ENCODE data around the gene ATRN.

GRCh38 chr20:3667434-3668037, 196.7 kb downstream of the ATRN start:
- TF ChIP-seq ZBTB49 (tag by site-specific recombination; IDR thresholded peaks at IDR 0.05; ENCODE audit: low read depth) (no peak), MEIS1 (CRISPR knock-in tag; IDR thresholded peaks at IDR 0.05; ENCODE audit: borderline replicate concordance) (no peak), CTCF (tag by site-specific recombination; IDR thresholded peaks at IDR 0.05) (no peak), ZNF785 (tag by site-specific recombination; IDR thresholded peaks at IDR 0.05) (no peak), ZNF121 (tag by site-specific recombination; IDR thresholded peaks at IDR 0.05) (no peak), TRIM28 (IDR thresholded peaks at IDR 0.05; ENCODE audit: borderline replicate concordance, low read length) (no peak), KLF10 (tag by site-specific recombination; IDR thresholded peaks at IDR 0.05) (no peak), ZNF626 (tag by site-specific recombination; IDR thresholded peaks at IDR 0.05) (no peak), ZNF629 (tag by site-specific recombination; IDR thresholded peaks at IDR 0.05) (no peak), PATZ1 (tag by site-specific recombination; IDR thresholded peaks at IDR 0.05) (no peak), SETDB1 (IDR thresholded peaks at IDR 0.05; ENCODE audit: insufficient read length, low read length) (no peak), ZFP41 (tag by site-specific recombination; IDR thresholded peaks at IDR 0.05; ENCODE audit: borderline replicate concordance) (no peak), AEBP2 (tag by site-specific recombination; IDR thresholded peaks at IDR 0.05; ENCODE audit: borderline replicate concordance) (no peak)
- TF ChIP-seq, protein P1, sequence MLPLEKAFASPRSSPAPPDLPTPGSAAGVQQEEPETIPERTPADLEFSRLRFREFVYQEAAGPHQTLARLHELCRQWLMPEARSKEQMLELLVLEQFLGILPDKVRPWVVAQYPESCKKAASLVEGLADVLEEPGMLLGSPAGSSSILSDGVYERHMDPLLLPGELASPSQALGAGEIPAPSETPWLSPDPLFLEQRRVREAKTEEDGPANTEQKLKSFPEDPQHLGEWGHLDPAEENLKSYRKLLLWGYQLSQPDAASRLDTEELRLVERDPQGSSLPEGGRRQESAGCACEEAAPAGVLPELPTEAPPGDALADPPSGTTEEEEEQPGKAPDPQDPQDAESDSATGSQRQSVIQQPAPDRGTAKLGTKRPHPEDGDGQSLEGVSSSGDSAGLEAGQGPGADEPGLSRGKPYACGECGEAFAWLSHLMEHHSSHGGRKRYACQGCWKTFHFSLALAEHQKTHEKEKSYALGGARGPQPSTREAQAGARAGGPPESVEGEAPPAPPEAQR (tag by site-specific recombination; IDR thresholded peaks at IDR 0.05) = no peak
